Measurements from ENCODE around the gene CHRNB4.

CHRNB4 gene

GRCh38 chr15:78675617-78676360, 34.8 kb upstream of the CHRNB4 start:
- no peak for DNase-seq
- no peak overlapping the region for H2BK5ac ChIP-seq (ENCODE audit: low read depth, low read length, poor library complexity)
- H3K9ac ChIP-seq (ENCODE audit: low read length) = no peak overlapping the region
- H2AK5ac ChIP-seq (ENCODE audit: low read length) = no peak overlapping the region
- H3K4ac ChIP-seq (ENCODE audit: low read depth, low read length) = no peak overlapping the region
- no peak overlapping the region for H2BK120ac ChIP-seq (ENCODE audit: insufficient read depth, low read length, poor library complexity)
- no peak overlapping the region for H4K8ac ChIP-seq (ENCODE audit: low read depth, low read length)
- no peak overlapping the region for H3K27ac ChIP-seq (ENCODE audit: low read depth, low read length)
- no peak overlapping the region for H2AFZ ChIP-seq (ENCODE audit: insufficient read depth, low read length, poor library complexity)
- no peak overlapping the region for H3K4me2 ChIP-seq (ENCODE audit: low read length)
- WGBS (ENCODE audit: extremely low coverage, insufficient coverage, insufficient read length) = no CpG with 5 or more reads among the region's 11 CpGs
- no peaks in the 10 kb centered on the region for H3K79me2 ChIP-seq (ENCODE audit: control insufficient read depth, insufficient read depth, low read length, poor library complexity)
- peaks cover 2% of the 10 kb centered on the region for H3K9me3 ChIP-seq (ENCODE audit: insufficient read depth, low read depth, low read length)
- no peaks in the 10 kb centered on the region for H3K36me3 ChIP-seq (ENCODE audit: control insufficient read depth in 1 of 2, insufficient read depth in 2 of 2, low read length in 2 of 2)
- H3K18ac ChIP-seq (ENCODE audit: low read length) = no peak overlapping the region
- no peaks in the 10 kb centered on the region for H3K79me1 ChIP-seq (ENCODE audit: low read length)
- no peak overlapping the region for H4K12ac ChIP-seq (ENCODE audit: low read depth, low read length)
- H3K14ac ChIP-seq (ENCODE audit: low read length) = no peak overlapping the region
- no peak overlapping the region for H2BK12ac ChIP-seq (ENCODE audit: low read length)
- H3K4me3 ChIP-seq (ENCODE audit: low read depth, low read length) = no peak overlapping the region
- peaks cover 0 to 1% of the 10 kb centered on the region in 2 experiments for H3K4me1 ChIP-seq (ENCODE audit: control insufficient read depth in 1 of 2, insufficient read depth in 2 of 2, low read length in 2 of 2)
- no peaks in the 10 kb centered on the region for H3K27me3 ChIP-seq (ENCODE audit: insufficient read depth, low read length)
- H4K91ac ChIP-seq (ENCODE audit: low read depth, low read length) = no peak overlapping the region
- H3K23ac ChIP-seq (ENCODE audit: low read length) = no peak overlapping the region

- no peak overlapping the region for H3K18ac ChIP-seq (ENCODE audit: low read length)
- no peak overlapping the region for H4K12ac ChIP-seq (ENCODE audit: low read depth, low read length)
- no peaks in the 10 kb centered on the region for H3K79me2 ChIP-seq (ENCODE audit: control insufficient read depth, insufficient read depth, low read length, poor library complexity)
- no peaks in the 10 kb centered on the region for H3K79me1 ChIP-seq (ENCODE audit: low read length)
- no peak overlapping the region for H3K4me3 ChIP-seq (ENCODE audit: low read depth, low read length)
- H2BK12ac ChIP-seq (ENCODE audit: low read length) = no peak overlapping the region
- H3K4ac ChIP-seq (ENCODE audit: low read depth, low read length) = no peak overlapping the region
- H3K23ac ChIP-seq (ENCODE audit: low read length) = no peak overlapping the region
- H3K27me3 ChIP-seq (ENCODE audit: insufficient read depth, low read length) = no peaks in the 10 kb centered on the region
- H2BK5ac ChIP-seq (ENCODE audit: low read depth, low read length, poor library complexity) = no peak overlapping the region
- H2BK120ac ChIP-seq (ENCODE audit: insufficient read depth, low read length, poor library complexity) = no peak overlapping the region
- H3K4me2 ChIP-seq (ENCODE audit: low read length) = no peak overlapping the region
- H3K4me1 ChIP-seq (ENCODE audit: control insufficient read depth in 1 of 2, insufficient read depth in 2 of 2, low read length in 2 of 2) = peaks cover 0 to 1% of the 10 kb centered on the region in 2 experiments
- peaks cover 2% of the 10 kb centered on the region for H3K9me3 ChIP-seq (ENCODE audit: insufficient read depth, low read depth, low read length)
- no peak overlapping the region for H2AFZ ChIP-seq (ENCODE audit: insufficient read depth, low read length, poor library complexity)
- no peak overlapping the region for H4K8ac ChIP-seq (ENCODE audit: low read depth, low read length)
- no peak overlapping the region for H3K27ac ChIP-seq (ENCODE audit: low read depth, low read length)
- WGBS (ENCODE audit: extremely low coverage, insufficient coverage, insufficient read length) = no CpG with 5 or more reads among the region's 4 CpGs
- H3K9ac ChIP-seq (ENCODE audit: low read length) = no peak overlapping the region
- H2AK5ac ChIP-seq (ENCODE audit: low read length) = no peak overlapping the region
- no peaks in the 10 kb centered on the region for H3K36me3 ChIP-seq (ENCODE audit: control insufficient read depth in 1 of 2, insufficient read depth in 2 of 2, low read length in 2 of 2)
- no peak for DNase-seq
- no peak overlapping the region for H4K91ac ChIP-seq (ENCODE audit: low read depth, low read length)
- H3K14ac ChIP-seq (ENCODE audit: low read length) = no peak overlapping the region
These were observed 34.2 kb upstream of the CHRNB4 start for GRCh38 chr15:78675206-78675605.

- H3K4me2 ChIP-seq (ENCODE audit: low read length) = no peak overlapping the region
- H2BK120ac ChIP-seq (ENCODE audit: insufficient read depth, low read length, poor library complexity) = no peak overlapping the region
- H3K4me3 ChIP-seq (ENCODE audit: low read depth, low read length) = no peak overlapping the region
- no peak overlapping the region for H3K4ac ChIP-seq (ENCODE audit: low read depth, low read length)
- peaks cover 2% of the 10 kb centered on the region for H3K9me3 ChIP-seq (ENCODE audit: insufficient read depth, low read depth, low read length)
- H3K23ac ChIP-seq (ENCODE audit: low read length) = no peak overlapping the region
- WGBS (ENCODE audit: extremely low coverage, insufficient coverage, insufficient read length) = no CpG with 5 or more reads among the region's 3 CpGs
- no peak overlapping the region for H2BK12ac ChIP-seq (ENCODE audit: low read length)
- no peak overlapping the region for H3K18ac ChIP-seq (ENCODE audit: low read length)
- H3K79me2 ChIP-seq (ENCODE audit: control insufficient read depth, insufficient read depth, low read length, poor library complexity) = no peaks in the 10 kb centered on the region
- no peak for DNase-seq
- H3K27ac ChIP-seq (ENCODE audit: low read depth, low read length) = no peak overlapping the region
- H4K12ac ChIP-seq (ENCODE audit: low read depth, low read length) = no peak overlapping the region
- no peak overlapping the region for H4K8ac ChIP-seq (ENCODE audit: low read depth, low read length)
- no peak overlapping the region for H4K91ac ChIP-seq (ENCODE audit: low read depth, low read length)
- H3K4me1 ChIP-seq (ENCODE audit: control insufficient read depth in 1 of 2, insufficient read depth in 2 of 2, low read length in 2 of 2) = peaks cover 0 to 1% of the 10 kb centered on the region in 2 experiments
- no peaks in the 10 kb centered on the region for H3K27me3 ChIP-seq (ENCODE audit: insufficient read depth, low read length)
- no peak overlapping the region for H2BK5ac ChIP-seq (ENCODE audit: low read depth, low read length, poor library complexity)
- no peak overlapping the region for H2AFZ ChIP-seq (ENCODE audit: insufficient read depth, low read length, poor library complexity)
- no peaks in the 10 kb centered on the region for H3K79me1 ChIP-seq (ENCODE audit: low read length)
- no peak overlapping the region for H2AK5ac ChIP-seq (ENCODE audit: low read length)
- no peaks in the 10 kb centered on the region for H3K36me3 ChIP-seq (ENCODE audit: control insufficient read depth in 1 of 2, insufficient read depth in 2 of 2, low read length in 2 of 2)
- H3K9ac ChIP-seq (ENCODE audit: low read length) = no peak overlapping the region
- H3K14ac ChIP-seq (ENCODE audit: low read length) = no peak overlapping the region
These were observed 33.0 kb upstream of the CHRNB4 start for GRCh38 chr15:78673917-78674444.

- H3K79me1 ChIP-seq (ENCODE audit: low read length) = no peaks in the 10 kb centered on the region
- H3K79me2 ChIP-seq (ENCODE audit: control insufficient read depth, insufficient read depth, low read length, poor library complexity) = no peaks in the 10 kb centered on the region
- no peak overlapping the region for H3K23ac ChIP-seq (ENCODE audit: low read length)
- H3K27me3 ChIP-seq (ENCODE audit: insufficient read depth, low read length) = no peaks in the 10 kb centered on the region
- no peak overlapping the region for H3K4ac ChIP-seq (ENCODE audit: low read depth, low read length)
- H3K36me3 ChIP-seq (ENCODE audit: control insufficient read depth in 1 of 2, insufficient read depth in 2 of 2, low read length in 2 of 2) = no peaks in the 10 kb centered on the region
- H4K8ac ChIP-seq (ENCODE audit: low read depth, low read length) = no peak overlapping the region
- no peak overlapping the region for H3K4me3 ChIP-seq (ENCODE audit: low read depth, low read length)
- H2AK5ac ChIP-seq (ENCODE audit: low read length) = no peak overlapping the region
- peaks cover 0 to 1% of the 10 kb centered on the region in 2 experiments for H3K4me1 ChIP-seq (ENCODE audit: control insufficient read depth in 1 of 2, insufficient read depth in 2 of 2, low read length in 2 of 2)
- no peak overlapping the region for H3K18ac ChIP-seq (ENCODE audit: low read length)
- H2BK12ac ChIP-seq (ENCODE audit: low read length) = no peak overlapping the region
- H3K9me3 ChIP-seq (ENCODE audit: insufficient read depth, low read depth, low read length) = peaks cover 2% of the 10 kb centered on the region
- H4K91ac ChIP-seq (ENCODE audit: low read depth, low read length) = no peak overlapping the region
- H4K12ac ChIP-seq (ENCODE audit: low read depth, low read length) = no peak overlapping the region
- DNase-seq = no peak
- H3K27ac ChIP-seq (ENCODE audit: low read depth, low read length) = no peak overlapping the region
- no peak overlapping the region for H2BK120ac ChIP-seq (ENCODE audit: insufficient read depth, low read length, poor library complexity)
- no CpG with 5 or more reads among the region's 4 CpGs for WGBS (ENCODE audit: extremely low coverage, insufficient coverage, insufficient read length)
- H3K14ac ChIP-seq (ENCODE audit: low read length) = no peak overlapping the region
- H2AFZ ChIP-seq (ENCODE audit: insufficient read depth, low read length, poor library complexity) = no peak overlapping the region
- H2BK5ac ChIP-seq (ENCODE audit: low read depth, low read length, poor library complexity) = no peak overlapping the region
- H3K4me2 ChIP-seq (ENCODE audit: low read length) = no peak overlapping the region
- H3K9ac ChIP-seq (ENCODE audit: low read length) = no peak overlapping the region
These were observed 32.5 kb upstream of the CHRNB4 start for GRCh38 chr15:78673476-78673875.

All from trophoblast cell (in vitro differentiated cells and primary cell).